HG03039 (cell line): Measurements from ENCODE around the gene MREG.
A peak's percentile ranks its signal among the peaks of the same experiment; 100 is the strongest.

ENCODE experiments used
- ATAC-seq: cut with Tn5 transposase; IDR thresholded peaks from one replicate; pipeline ENCODE4 v1.9.1; 2021; ENCODE audit warnings: mild to moderate bottlenecking, moderate library complexity; ENCODE audit not compliant: unreplicated experiment

The MREG gene

DNA sequence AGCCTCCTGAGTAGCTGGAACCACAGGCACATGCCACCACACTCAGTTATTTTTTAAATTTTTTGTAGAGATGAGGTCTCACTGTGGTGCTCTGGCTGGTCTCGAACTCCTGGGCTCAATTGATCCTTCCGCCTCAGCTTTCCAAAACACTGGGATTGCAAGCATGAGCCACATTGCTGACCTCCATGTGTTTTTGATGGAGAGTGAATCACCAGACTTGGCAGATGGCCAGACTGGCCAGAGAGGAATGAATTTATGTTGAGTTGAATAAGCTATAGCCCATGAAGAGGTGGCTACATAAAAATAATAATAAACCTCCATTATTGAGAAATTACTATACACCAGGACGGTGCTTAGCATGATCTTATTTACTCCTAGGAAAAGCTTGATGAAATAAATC is 91.5 kb downstream of the MREG start:
- no peak for ATAC-seq

GRCh38 chr2:215920244-215921100 is 92.9 kb downstream of the MREG start:
- peak; percentile 62 for ATAC-seq

DNA sequence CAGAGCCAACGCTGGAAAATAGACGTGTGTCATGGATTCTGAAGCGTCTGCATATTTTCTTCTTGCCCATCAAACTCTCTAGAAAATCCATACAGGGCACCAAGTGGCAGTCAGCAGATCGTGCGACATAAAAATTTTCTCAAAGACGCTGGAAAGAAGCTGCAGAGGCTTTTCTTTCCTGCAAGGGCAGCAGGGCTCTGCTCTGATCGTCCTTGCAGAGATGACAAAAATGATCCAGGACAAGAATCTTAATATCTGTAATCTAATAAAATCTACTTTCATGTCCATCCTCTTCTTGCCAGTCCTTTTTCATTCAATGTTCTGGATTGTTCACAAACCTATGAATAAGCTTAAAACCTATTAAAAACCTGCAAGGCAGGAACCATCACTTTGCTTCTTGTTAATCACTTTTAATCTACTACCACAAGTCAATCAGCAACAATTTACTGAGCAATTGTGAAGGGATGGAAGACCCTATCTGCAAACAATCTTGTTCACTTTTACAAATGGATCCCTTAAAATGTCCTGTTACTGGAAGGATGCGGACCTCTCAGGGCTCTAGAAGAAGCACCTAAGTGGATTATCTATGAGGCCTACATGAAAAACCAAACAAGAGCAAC is 93.6 kb downstream of the MREG start:
- no peak for ATAC-seq

GRCh38 chr2:215918901-215919599 is 94.3 kb downstream of the MREG start:
- ATAC-seq: no peak

- ATAC-seq: peak; percentile 78
Observed at GRCh38 chr2:215917953-215918620, 95.3 kb downstream of the MREG start.

GRCh38 chr2:215915441-215915840 is 97.9 kb downstream of the MREG start:
- no peak for ATAC-seq

DNA sequence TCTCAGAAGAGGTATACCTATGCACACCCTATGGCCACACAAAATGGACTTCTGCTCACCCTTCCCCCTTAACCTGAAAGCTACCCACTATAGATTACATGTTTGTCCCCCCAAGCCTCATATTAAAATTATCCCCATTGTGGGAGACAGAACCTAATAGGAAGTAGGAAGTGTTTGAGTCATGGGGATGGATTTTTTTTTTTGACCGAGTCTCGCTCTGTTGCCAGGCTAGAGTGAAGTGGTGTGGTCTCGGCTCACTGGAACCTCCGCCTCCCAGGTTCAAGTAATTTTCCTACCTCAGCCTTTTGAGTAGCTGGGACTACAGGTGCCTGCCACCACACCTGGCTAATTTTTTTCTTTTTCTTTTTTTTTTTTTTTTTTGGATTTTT is 98.6 kb downstream of the MREG start:
- no peak for ATAC-seq

GRCh38 chr2:215914054-215914776 is 99.1 kb downstream of the MREG start:
- ATAC-seq: no peak

DNA sequence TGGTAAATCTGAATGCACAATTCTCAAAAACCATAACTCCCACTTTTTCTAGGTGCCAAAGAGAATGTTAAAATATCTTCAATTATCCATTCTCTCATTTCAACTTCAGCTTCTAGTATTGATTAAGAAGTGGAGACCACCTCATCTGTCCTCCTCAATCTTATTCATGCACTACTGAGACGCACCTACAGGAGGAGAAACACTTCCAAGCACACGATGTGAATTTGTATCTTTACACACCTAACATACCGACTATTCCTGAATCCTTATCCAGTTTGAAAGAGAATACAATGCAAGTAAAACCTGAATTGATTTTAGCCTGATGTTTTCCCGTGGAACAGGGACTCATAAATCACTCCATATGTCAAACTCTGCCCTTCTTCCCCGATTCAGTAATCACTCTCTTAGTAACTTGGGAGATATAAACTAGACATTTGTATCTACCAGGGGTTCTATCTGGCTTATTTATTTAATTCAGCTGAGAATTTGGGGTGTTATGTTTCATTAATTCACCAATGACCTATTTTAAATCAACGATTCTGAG is 101.0 kb downstream of the MREG start:
- no peak for ATAC-seq

DNA sequence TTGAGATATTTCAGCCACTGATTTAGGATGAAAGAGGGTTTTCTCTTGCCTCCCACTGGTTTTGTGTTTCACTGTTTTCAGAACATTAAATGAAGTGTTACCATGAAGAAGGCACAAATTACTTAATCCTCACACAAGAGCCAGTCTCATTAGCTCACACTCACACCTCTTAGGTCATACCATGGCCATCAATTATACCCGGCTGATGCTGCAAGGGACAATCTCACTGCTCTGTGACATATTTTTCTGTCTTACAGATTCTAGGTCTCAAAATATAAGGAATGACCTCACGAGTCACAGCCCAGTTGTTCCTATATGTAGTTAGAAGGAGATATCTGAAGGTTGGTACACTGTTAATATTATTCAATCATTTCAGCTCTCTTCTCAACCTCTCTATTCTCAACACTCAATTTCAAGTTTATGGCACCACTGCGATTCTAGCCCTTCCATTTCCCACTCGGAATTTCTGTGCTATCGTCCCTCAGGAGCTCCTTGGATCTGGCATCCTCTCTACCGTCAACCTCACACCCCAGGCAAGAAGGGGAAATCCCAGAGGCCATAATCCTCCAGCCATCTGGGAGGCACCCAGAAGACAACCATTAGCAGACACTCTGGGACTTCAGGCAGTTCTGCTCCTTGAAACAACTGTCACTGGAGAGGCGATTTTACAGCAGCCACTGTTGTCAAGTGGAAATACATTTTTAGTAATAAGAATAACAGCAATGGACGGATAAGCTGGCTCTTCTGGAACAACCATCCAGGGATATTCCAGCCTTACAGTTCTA is 101.9 kb downstream of the MREG start:
- no peak for ATAC-seq

DNA sequence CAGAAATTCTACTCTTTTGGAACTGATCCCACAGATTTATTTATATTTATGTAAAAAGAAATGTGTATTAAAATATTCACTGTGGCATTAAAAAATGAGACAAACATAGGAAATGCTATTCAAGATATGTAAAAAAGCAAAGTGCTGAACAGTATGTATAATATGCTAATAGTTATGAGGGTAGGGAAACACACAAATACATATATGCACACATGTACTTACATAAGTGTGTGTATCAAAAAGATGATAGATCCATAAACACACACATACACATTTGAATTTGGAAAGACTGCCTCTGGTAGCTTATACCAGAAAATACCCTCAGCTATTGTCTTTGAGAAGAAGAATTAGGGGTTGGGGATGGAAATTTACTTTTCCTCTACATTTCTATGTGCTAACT is 103.2 kb downstream of the MREG start:
- ATAC-seq: no peak

GRCh38 chr2:215907147-215907546 is 106.2 kb downstream of the MREG start:
- no peak for ATAC-seq

DNA sequence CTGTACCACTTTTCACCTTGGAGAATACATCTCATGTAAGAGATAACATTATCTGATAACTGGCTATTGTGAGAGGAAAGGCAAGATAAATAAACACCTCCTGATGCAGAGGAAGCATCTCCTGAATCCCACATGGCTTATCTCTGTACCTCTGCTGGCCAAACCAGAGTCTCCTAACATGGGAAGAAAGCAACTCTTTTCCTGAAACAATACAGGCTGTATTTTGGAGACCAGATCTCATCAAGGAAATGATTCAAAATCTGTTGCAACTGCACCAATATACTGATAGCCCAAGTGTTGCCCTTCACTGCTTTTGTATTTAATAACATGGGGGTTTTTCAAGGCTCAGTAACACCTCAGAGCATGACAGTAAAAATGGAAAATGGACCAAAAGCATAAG is 106.9 kb downstream of the MREG start:
- ATAC-seq: no peak

DNA sequence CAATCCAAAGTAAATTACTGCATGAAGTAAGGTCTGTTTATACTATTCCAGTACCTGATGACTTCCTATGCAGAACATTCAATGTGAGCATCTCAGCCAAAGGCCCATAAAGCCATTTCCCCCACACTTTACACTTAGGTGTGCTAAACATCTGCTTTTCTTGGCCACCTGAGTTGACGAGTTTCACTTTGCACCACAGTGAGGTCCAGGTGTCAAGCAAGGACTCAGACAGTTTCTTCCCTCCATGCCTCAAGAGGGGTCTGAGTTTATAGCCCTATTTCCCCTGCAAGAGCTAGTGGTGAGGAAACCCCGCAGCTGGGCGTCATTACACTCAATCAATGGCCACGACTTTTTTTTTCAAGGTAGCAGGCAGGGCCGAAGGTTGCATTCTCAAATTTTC is 107.7 kb downstream of the MREG start:
- no peak for ATAC-seq

GRCh38 chr2:215904101-215904500 is 109.2 kb downstream of the MREG start:
- ATAC-seq: no peak

- no peak for ATAC-seq
Observed at GRCh38 chr2:215903203-215903602, 110.1 kb downstream of the MREG start.

GRCh38 chr2:215901796-215902195 is 111.6 kb downstream of the MREG start:
- ATAC-seq: no peak

DNA sequence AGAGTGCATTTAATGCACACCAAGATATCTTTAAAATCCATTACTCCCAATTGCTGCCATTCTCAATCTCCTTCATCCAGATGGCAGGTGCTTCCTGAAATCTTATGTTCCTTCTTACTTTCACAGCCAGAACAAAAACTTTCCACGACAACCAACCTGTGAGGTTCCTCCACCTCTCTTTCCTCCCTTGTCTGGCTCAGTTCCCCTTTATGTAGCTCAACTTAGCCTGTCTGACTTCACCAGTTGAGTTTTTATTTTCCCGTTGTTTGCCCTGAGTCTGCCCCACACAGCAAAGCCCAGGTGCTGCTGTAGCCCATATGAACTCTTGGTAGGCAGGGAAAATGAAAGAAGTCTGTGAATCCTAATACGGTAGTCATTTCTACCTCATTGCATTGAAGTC is 112.5 kb downstream of the MREG start:
- ATAC-seq: peak; percentile 62

DNA sequence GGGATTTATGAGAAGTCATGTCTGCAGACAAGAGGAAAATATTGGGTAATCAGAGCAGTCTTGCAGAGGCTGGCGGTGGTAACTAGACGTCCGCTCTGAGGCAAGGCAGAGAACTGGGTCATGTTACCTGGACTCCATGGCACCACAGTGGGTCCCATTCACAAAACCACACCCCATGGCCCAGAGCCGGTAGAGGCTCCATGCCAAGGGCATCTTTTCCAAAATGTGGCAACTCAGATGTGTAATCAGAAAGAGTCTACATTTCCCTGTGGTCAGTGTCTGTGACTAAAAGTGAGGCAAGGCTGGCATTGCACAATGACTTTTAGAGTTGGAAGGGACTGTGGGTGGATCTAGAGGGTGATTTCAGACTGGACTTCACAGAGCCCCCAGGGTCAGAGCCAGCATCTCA is 113.1 kb downstream of the MREG start:
- ATAC-seq: no peak
